Erythroblast (primary cell): Measurements from ENCODE around the gene TRIP13.

Source experiments
- GATA1 ChIP-seq: IDR thresholded peaks from 2 replicates; pipeline ENCODE4 v1.6.1; 2011; ENCODE audit warnings: low read depth, mild to moderate bottlenecking, control low read depth, low read length, moderate library complexity
- POLR2A ChIP-seq: IDR thresholded peaks from 2 replicates; pipeline ENCODE4 v1.6.1; 2011; ENCODE audit warnings: mild to moderate bottlenecking, low read length

GRCh38 chr5:944992-945685, 52.5 kb downstream of the TRIP13 start:
- no peak for TF ChIP-seq POLR2A
- no peak for TF ChIP-seq GATA1
